Right kidney (tissue), 1 donor: Measurements from ENCODE around the gene GPR137B.

Source experiments
- DNase-seq: peaks from one replicate; pipeline ENCODE4 v3.0.0-alpha.2; 2016

GPR137B gene

DNA sequence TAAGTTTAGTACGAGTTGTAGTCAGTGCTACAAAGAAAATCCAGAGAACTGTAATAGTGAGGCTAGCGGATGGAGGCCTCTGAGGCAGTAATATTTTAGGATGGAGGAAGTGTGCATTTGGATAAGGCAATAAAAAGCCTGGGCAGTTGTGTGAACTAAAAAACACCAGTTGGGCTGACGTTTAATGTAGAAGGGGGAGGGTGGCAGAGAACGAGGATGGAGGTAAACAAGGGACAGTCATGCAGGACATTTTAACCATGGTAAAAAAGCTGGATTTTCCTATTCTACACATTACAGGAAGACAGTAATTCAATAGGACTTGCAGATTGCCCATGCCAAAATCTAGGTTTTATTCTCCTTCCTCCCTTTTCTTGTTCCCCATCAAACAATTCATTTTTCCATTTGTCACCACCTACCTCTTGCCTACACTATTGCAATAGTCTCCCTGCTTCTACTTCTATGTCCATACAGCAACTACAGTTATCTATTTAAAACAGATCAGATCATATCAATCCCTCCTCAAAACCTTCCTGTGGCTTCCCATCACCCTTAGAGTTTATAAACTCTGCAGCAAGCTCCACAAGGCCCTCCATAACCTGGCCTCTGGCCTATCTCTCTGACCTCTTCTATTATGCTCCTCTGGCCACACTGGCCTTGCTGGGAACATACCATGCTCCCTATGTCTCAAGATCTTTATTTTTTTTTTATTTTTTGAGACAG lies 111.7 kb downstream of the GPR137B start:
- DNase-seq: no peak

DNA sequence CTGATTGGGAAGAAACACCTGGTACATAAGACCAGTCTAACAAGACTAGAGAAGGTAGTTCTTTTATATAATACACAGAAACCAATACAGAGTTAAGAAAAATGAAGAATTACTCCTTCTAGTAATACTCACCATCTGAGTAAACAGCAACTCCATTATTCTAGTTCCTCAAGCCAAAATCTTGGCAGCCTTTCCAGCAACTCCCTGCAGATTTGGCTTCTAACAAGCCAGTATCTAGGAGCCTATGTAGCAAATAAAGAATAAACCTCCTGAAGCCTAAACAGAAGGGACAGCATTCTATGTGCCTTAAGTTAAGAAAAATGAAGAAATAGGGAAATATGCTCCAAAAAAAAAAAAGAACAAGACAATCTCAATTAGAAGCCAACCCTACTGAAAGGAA lies 114.9 kb downstream of the GPR137B start:
- no peak for DNase-seq

DNA sequence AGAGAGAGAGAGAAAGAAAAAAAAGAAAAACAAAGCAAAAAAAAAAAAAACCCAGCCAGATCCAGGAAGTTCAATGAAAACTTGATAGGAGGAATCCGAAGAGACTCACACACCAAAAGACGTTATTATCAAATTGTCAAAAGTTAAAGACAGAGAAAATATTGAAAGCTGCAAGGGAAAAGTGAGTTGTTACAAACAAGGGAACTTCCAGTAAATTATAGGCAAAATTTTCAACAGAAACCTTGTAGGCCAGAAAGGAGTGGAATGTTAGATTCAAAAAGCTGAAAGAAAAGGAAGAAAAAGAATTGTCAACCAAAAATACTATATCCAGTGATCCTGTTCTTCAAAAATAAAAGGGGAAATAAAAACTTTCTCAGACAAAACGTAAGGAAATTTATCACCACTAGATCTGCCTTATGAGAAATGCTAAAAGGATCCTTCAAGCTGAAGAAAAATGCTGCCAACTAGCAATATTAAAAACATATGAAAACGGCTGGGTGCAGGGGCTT lies 115.8 kb downstream of the GPR137B start:
- DNase-seq: no peak
